Hypothalamus (tissue), 51 donors: Measurements from ENCODE around the gene DUSP6.

Experiments
- DNase-seq, 51 donors: peaks; one replicate each; lab custom pipeline; 2025; lab: John Stamatoyannopoulos, UW

DUSP6 gene

DNA sequence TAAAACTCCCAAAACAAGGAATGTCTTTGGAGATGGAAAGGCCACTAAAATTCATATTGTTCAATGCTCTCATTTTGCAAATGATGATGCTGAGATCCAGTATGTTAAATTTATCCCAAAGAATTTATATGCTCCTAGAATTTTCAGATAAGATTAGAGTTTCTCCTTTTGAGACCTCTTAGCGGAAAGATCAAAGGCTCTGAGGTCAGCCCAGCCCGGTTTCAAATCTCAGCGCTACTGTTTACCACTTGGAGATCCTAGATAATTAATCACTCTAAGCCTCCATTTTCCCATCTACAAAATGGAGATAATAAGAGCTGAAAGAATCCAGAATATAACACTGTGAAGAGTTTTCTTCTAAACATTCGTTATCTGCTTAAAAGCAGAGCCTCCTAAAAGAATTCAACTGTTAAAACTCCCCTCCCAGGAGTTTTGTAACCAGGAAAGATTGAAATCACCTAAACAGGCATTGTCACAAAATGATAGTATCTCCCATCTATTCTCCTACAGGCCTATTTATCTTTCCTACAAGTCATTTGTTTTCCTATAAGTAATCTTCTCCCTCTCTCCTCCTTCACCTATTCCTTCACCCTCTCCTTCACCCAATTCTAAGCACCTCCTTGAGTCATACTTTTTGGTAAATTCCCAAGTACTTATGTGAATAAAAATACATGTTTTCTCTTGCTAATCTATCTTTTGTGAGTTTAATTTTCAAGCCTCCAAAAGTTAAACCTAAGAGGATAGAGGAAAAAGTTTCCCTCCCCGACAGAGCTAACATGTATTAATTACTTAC, 16.7 kb downstream of the DUSP6 start:
- no peak for DNase-seq

DNA sequence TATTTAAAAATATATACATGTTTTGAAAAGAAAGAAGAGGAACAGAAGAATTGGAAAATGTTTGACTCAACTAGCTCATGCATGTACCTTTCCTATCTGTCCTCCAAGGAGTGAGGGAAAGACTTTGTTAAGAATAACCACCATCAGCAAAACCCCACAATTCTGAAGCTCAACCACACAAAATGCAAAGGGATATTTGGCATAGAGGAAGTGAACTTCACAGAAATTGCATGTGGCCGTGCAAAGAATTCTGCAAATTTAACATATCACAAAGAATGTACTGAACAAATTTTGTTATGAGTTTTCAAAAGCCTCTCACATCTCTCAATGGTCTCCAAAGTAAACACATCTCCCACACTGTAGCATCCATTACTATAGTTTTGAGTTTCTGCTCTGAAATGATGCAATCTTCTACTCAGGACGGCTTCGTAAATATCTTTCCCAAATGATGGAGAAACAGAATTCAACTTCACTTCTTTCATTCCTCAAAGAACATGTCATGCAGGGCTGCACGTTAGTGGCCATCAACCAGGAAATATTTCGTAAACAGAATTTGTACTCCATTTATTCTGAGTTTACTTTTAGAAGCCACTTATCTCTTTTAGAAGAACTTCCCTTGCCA, 17.6 kb downstream of the DUSP6 start:
- DNase-seq = no peak

DNA sequence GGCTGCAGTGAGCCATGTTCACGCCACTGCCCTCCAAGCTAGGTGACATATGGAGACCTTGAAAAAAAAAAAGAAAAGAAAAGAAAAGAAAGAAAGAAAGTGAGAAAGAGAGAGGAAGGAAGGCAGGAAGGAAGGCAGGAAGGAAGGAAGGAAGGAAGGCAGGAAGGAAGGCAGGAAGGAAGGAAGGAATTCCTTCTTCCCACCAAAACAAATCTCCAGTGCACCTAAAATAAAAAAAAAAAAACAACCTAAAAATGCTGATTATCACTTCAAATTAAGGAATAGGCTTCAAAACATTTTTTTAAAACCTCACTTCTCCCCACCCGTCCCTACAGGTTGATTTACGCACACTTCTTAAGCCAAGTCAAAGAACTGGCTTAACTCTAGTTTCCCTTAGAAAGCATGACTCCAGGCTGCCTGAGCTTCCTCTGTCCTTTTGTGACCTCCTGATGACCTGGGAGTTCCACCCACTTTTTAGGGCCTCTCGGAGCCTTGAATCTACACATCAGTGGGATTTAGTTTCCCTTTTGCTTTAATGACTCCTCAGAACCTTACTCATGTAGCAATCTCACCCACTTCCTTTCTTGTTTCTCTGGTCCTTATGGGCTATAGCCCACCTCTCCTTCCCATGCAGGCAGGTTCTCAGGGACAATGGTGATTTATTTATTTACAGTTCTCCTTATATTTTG, 18.6 kb downstream of the DUSP6 start:
- no peak for DNase-seq

DNA sequence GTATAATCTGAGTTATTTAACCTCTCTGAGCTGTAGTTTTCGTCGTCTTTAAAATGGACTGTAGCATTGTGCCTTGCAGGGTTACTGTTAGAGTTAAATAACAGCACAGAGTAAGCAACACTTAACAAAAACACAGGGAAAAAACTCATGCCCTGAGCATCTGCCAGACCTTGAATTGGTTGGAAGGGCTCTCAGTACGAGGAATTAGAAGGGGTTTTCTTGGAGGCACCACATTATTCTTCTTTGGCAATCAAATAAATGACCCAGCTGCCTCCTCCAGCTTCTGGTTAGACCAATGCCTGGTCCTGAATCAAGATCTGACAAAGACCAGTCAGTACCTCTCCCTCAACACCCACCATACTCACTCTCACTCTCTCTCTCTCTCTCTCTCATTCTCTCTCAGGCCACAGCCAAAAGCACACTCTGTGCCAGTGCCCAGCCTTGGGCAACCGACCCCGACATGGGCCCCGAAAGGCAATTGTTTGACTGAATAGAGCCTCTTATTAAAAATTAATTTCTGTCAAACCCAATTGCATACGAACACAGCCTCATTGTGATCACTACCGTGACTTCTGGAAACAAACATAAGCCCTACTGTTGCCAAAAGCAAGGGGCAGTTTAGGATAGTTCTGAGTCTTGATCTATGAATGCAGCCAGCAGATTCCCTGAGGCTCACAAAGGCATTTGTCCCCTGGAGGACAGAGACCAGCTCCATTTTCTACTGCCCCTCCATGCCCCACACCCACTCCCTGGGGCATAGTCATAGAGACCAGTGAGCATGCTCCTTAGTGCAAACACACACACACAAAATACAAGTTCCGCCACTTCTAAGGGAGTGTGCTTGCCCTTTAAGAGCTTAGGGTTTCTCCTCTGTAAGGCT, 23.9 kb downstream of the DUSP6 start:
- peak in 10 of 51 donors; percentile 14 to 84 (median 40) for DNase-seq

DNA sequence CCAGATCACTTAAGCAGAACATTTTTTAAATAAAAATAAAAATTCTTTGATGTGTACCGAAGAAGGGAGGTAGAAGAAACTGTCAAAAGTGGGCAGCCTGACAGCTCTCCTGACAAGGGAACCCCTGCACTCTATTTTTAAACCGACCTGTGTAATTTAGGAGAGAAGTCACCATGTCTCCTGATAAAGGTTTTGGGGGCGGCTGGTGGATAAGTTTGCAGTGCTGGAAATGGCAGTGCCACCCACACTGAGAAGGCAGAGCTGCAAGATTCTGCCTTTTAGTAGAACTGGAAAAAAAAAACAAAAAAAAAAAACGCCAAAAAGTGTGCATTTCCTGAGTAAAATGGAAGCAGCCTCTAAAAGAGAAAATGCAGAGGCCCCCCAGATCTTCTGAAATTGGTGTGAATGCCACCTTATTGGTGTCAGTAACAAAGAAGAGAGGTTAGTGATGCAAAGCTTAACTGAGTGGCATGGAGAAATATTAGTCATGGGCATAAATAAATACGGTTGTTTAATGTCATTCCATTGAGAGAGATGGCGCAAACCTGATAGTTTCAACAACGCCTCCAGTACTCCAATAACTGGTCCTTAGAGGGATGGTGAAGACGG, 24.7 kb downstream of the DUSP6 start:
- DNase-seq = no peak

DNA sequence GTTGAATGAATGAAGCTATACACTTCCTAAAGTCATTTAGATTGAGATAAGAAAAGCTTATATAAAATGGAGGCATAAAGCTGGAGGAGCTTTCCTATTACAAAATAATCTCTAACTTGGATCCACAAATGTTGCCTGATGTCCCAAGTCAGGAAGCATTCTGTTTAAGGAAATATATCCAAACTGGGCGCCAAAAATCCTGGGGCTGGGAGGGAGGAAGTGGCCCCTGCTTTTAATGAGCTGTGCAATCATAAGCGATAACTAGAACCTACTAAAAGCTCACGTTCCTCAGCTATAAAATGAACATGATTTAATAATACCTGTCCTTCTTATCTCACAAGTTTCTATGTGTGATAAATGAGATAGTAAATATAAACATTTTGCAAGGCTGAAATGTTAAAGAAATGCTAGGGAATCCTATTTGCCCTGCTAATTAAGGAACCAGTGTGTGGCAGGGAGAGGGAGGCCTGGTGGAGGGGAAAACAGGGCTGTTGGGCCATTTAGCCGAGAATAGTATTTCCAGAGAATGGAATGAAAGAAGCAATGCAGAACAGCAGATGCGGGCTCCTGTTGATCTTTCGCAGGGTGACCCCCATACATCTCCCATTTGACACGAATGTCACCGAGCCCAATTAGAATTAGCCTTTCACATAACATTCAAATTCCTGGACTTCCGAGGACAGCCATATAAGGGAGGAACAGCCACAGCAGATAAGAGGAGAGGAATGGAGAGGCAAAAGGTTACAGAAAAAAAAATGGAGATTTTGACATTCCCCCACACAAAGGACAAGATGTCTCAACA, 25.9 kb downstream of the DUSP6 start:
- DNase-seq = no peak

DNA sequence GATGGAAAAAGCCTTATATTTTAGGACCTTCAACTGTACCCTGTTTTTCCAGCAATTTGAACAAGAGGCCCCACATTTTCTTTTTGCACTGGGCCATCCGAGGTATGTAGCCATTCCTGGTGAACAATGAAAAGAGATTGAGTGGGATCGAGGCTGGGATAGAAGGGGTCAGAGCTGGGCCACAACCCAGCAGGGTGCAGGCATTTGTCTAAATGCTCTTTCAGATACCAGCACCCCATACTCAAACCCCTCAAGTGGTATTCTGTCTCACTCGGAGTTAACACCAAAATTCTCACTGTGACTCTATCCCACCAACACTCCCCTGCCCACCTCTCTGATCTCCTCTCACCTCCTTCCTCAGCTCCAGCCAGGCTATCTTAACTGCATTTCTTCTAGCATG, 26.8 kb downstream of the DUSP6 start:
- no peak for DNase-seq

DNA sequence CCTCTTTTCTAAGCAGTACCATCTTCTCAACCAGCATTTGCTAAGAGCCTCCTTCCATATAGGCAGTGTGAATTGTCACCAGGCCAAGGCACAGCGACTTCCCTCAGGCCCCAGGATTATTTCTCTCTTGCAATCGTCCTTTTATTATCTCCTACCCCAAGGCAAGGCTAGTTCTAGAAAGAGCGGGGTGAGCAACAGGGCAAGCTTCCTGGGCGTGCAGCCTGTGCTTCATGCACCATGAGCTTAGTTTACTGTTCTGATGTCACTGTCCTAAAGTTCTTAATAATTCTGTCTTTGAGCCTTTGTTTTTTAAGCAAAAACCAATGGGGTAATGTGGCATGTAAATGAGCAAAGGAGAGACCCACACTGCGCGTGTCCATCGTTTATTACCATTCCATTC, 27.9 kb downstream of the DUSP6 start:
- no peak for DNase-seq

DNA sequence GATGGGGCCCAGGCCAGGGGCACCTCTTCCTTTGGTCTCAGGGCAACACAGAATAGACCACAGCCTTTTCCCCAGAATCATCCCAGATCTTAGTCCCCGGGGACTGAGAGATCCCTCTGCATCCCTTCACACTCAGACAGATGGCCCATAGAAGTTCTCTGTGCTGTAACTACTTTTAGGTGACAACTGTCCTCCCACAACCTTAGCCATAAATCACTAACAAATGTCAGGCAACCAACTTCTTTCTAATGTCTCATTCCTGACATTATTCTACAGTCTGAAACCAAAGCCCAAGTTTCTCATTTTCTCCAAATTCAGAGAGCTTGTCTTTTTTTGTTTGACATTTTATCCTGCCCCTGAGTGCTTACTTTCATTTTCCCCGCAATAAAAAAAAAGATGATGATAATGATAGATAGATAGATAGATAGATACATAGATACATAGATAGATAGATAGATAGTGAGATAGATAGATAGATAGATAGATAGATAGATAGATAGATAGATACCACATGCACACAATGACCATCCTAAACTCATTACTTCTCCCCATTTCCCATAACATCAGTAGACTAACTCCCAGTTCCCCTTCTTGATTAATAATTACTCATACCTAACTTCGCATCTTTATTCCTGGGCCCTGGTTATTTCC, 28.6 kb downstream of the DUSP6 start:
- no peak for DNase-seq

DNA sequence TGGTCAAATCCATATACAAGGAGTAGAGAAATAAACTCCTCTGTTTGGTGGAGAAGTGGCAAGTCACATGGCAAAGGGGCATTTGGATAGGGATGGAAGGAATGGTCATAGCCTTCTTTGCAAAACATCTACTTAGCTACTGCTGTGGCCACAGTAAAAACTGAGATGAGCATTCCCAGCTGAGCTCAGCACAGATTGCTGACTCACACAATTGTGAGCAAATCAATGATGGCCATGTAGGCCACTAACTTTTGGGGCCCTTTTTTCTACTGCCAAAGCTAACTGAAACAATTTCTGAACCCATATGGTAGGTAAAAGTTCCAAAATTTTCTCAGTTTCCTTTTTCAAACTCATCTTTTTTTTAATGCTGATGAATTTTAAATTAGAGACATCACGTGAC, 31.6 kb downstream of the DUSP6 start:
- DNase-seq = no peak

DNA sequence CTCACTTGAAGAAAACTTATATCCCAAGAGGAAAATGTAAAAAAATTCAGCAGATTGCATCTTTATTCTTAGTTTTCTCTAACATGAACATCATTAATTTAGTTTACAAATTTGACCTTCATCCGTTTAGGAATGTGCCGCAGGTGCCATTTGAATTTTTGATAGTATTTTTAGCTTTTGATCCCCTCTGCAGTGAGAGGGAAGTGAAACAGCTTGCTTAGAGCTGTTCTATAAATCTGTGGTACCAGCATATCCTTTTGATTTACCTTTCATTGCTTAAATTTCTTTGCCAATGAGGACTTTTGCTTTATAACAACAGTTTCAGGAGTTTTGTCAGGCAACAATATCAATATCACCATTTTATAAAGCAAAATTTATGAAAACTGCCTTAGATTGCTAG, 32.7 kb downstream of the DUSP6 start:
- no peak for DNase-seq

DNA sequence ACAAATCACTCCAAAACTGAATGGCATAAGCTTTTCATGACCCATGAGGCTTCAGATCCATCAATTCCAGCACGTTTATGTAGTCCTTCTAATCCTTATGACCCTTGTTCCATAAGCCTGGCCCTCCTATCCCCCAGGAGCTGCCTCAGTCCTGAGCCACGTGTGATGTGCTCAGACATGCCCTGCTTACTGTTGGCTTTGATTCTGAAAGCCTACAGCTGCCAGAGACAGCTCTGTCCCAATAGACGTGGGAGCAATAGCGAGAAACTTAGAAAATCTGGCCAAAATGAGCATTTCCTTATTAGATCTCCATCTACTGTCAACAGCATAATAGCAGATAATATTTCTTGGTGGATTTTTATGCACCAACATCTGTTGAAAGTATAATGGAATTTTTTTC, 33.2 kb downstream of the DUSP6 start:
- no peak for DNase-seq

DNA sequence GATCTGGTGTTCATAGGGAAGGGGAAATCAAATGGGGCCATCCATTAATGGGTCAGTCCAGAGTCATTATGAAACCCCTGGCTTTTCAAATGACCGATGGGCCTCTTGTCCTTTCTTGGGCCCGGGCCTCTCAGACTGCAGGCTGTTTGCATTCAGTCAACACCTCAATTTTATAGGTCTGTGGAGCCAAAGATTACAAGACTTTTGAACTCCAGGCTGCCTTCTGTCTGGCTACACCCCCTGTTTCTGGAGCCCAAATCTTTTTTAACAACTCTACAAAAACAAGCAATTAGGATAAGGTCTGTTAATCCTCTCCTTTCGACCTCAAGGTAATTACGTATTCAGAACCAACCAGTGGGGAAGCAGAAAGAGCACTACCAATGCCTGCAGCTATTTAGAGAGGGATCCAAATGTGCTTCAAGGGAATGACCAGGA, 35.6 kb downstream of the DUSP6 start:
- DNase-seq = no peak

DNA sequence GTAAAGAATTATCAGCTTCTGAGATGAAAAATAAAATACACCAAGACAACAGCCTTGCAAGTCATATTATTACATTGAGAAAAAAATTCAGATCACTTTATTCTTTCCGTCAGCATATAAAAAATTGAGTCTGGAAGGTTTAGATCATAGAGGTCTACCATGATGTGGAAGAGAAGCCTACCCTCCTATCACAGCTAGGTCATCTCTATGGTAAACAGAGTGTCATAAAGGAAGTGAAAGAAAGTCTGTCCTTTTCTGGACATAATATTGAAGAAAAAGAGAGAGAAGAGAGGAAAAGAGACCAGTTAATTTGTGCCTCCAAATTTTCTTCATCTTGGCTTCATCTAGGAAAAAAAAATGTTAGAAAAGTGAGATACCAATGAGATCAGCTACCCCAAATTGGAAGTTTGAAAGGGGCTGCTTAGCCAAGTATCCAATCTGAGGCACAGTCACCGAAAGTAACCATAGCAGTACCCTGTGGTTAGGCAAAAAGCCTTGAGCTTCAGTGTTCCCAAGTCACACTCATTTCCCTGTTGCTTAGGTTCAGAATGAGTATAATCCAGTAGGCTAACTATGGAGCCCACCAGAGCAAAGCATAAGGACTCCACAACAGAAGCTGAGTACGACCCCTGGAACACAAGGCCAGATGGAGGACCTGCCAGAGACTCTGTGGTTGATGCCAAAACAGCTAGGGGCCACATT, 38.1 kb downstream of the DUSP6 start:
- DNase-seq = no peak

DNA sequence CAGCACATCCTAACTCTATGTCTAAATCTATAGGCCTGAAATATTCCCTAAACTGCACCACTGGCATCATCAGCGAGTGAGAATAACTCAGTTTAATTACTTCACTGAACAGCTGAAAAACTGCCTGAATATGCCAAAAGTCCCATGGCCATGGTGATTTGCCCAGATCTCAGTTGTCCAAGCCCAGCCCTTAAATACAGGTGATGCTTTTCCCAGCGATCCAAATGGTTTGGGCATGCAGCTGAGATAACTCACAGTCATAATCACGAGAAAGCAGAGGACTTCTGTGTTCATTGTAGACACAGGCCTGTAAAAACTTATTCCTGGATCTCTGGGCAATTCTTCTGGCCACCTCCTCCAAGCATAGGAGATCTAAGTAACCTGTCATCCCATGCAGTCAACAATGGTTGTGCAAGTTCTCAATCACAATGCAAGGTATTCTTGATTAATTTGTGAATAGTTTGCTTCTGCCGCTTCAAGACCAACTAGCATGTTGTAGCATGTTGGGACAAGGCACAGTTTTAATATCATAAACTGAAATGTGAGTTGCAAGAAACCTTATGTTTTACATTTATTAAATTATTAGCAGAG, 40.5 kb downstream of the DUSP6 start:
- DNase-seq = no peak

DNA sequence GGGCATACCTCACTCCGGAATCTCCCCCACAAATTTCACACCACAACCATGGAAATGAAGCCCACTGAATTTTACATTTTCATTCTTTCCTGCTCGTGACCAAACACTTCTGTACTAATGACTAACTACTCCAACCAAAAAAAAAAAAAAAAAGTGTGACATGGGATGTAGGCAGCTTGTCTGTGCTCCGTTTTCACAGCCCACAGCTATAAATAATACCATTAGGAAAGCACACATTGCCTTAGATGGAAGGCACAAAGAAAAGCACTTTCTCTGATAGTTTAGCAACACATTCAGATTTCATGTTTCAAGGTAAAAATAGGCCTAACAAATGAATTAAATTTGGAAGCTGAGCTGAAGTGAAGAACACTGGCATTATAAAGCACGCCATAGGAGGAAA, 42.5 kb downstream of the DUSP6 start:
- DNase-seq = no peak

DNA sequence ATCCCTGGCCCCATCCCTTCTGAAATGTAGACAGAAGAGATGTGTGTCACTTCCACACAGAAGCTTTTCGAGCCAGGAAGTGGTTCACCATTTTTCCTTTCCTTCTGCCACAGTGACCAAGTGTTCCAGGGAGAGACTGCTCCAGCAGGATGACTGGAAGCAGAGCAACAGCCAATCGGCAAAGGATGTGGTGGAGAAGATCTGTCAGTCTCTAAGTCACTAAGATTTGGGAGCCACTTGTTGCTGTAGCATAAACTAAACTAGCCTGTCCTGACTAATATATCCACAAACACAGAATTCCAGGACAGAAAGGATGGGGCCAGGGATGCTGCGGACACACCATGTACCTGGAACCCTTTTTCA, 42.9 kb downstream of the DUSP6 start:
- DNase-seq = no peak
